Measurements from ENCODE around the gene ANKRD44. TPM values are rescaled to one million over a fixed set of nuclear protein-coding genes. Genes with fewer than 3 reads are reported as not detected.

ANKRD44 gene
- total RNA-seq, 2 experiments from 2014 or later, result 223 to 283 TPM

DNA sequence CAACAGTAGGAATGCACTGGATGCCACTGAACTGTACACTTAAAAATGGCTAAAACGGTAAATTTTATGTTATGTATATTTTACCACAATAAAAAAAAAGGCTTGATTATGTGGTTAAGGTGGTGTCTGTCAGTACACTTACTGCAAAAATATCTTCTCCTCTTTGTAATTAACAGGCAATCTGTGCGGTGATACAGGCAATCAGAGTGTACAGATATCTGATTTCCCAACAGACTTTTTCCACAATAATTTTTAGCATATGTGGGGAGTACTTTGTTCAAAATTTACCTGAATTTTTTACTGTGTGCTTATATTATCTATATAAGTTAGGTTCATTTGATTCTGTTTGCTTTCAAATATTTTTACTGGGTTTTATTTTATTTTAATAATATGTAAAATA lies 209.1 kb downstream of the ANKRD44 start:
- Mint-ChIP-seq H3K9me3 (no peaks in the 10 kb centered on the region), H3K4me1 (peaks cover 5% of the 10 kb centered on the region), H3K4me3 (no peak overlapping the region), H3K27ac (no peak overlapping the region), H3K27me3 (no peaks in the 10 kb centered on the region), H3K36me3 (ENCODE audit: low read depth) (peaks cover 61% of the 10 kb centered on the region)
- ChIA-PET POLR2A (no interaction called here), CTCF (no interaction called here)
- no peak for DNase-seq

DNA sequence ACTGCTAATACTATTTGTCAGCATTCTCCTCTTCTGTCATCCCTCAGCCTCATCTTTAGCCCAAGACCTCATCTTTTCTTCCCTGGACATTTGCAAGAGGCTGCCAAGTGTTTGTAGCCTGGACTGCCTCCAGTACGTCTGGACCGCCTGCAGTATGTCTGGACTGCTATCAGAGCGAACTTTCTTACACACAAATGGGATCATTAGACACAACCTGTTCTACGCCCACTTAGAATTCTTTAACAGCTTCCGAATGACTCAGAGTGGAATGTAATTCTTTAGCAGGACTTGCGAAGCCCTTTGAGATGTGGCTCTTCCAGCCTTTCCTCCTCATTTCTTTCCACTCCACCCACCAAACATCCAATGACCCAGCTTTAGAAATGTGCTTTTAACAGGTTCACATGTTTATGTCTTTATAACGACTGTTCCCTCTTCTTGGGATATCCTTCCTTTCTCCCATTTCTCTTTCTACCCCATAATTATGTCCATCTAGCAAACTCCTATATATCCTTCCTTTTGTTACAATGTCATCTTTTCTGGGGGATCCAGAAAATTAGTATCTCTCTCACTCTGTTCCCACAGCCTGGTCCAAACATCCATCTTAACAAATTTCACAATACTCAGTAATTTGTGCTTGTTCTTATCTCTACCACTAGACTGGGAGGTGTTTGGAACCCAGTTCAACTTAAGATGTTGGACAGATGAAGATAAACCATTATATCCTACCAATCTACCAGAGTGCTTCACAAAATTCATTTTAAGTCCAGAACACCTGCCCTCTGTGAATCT lies 212.8 kb downstream of the ANKRD44 start:
- POLR2A ChIA-PET, result interaction anchor here (0.6 kb wide), 1 partner anchor 160 kb away, joined by 3 read pairs; no protein-coding TSS in a partner anchor
- H3K4me1 Mint-ChIP-seq, result peaks cover 5% of the 10 kb centered on the region
- H3K27me3 Mint-ChIP-seq, result no peaks in the 10 kb centered on the region
- no peak for DNase-seq
- peaks cover 57% of the 10 kb centered on the region for H3K36me3 Mint-ChIP-seq (ENCODE audit: low read depth)
- no peak overlapping the region for H3K27ac Mint-ChIP-seq
- no peak overlapping the region for H3K4me3 Mint-ChIP-seq
- CTCF ChIA-PET, result interaction anchor here (0.8 to 1.0 kb wide), 4 partner anchors 11 to 82 kb away, joined by 3 to 5 read pairs (median 3); no protein-coding TSS in a partner anchor
- H3K9me3 Mint-ChIP-seq, result no peaks in the 10 kb centered on the region

DNA sequence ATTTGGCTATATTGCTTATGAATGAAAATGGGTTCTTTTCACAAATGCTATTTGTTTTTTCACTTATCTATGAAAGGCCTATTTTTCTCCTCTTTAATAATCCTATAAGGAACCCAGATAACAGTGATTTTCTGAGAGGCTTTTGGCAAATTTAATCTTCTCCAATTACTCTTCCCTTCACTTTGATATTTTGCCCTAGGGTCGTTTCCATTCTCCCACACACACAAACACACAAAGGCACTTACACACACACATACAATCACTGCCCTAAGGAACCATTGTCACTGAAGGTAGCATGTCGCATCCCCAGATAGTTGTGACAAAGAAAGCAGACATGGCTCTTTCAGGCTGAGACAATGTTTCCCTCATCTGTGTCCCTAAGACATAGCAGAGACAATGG lies 213.9 kb downstream of the ANKRD44 start:
- DNase-seq, result no peak
- Mint-ChIP-seq H3K9me3 (no peaks in the 10 kb centered on the region), H3K36me3 (ENCODE audit: low read depth) (peaks cover 59% of the 10 kb centered on the region), H3K4me1 (peaks cover 2% of the 10 kb centered on the region), H3K27me3 (no peaks in the 10 kb centered on the region), H3K4me3 (no peak overlapping the region), H3K27ac (no peak overlapping the region)
- ChIA-PET POLR2A (no interaction called here), CTCF (interaction anchor here (0.8 to 1.0 kb wide), 2 partner anchors 10 to 81 kb away, joined by 3 read pairs; no protein-coding TSS in a partner anchor)

DNA sequence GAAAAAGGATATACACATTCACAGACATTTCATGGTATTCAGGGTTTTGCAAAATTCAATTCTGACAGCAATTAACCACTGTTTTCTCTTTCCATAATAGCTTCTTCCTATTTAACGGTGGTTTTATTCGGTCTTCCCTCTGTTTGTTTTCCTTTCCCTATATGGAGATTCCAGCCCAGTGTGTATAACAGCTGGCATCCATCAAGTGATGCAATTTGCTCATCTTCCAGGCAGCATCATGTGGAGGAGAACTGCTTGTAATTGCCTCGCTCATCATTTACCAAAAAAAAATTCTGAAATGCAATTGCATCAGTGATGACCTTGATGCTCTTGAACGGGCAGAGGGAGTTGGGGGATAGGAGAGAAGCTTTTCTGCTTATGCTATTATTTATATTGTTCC lies 218.1 kb downstream of the ANKRD44 start:
- POLR2A ChIA-PET, result no interaction called here
- no peak overlapping the region for H3K27ac Mint-ChIP-seq
- no peak overlapping the region for H3K4me3 Mint-ChIP-seq
- H3K27me3 Mint-ChIP-seq, result no peaks in the 10 kb centered on the region
- CTCF ChIA-PET, result interaction anchor here (1.6 to 2.1 kb wide), 2 partner anchors 11 to 13 kb away, joined by 3 to 4 read pairs; no protein-coding TSS in a partner anchor
- H3K36me3 Mint-ChIP-seq (ENCODE audit: low read depth), result peaks cover 59% of the 10 kb centered on the region
- H3K4me1 Mint-ChIP-seq, result peaks cover 11% of the 10 kb centered on the region
- no peak for DNase-seq
- H3K9me3 Mint-ChIP-seq, result no peaks in the 10 kb centered on the region

DNA sequence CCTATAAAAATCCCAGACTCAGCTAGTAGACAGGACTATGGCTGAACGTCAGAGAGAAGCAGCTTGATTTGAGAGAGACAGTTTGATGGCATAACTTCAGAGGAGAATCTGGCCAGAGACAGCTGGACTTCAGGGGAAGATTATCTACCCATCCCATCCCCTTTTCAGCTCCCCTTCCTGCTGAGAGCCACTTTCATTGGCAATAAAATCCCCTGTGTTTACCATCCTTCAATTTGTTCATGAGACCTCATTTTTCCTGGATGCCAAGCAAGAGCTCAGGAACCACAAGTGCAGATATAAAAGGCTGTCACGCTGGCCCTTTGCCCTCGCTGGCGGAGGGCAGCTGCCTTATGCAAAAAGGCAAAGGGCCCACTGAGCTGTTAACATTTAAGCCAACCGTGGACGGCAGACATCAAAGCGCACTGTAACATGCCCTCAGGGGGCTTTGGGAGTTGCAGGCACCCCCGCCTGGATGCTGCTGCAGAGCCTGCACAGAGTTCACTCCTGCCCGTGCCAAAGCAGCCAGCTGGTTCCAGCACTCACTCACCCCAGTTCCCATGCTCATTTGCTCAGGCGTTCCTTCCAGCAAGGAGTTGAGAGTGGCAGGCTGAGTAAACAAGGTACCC lies 219.7 kb downstream of the ANKRD44 start:
- no peak overlapping the region for H3K4me3 Mint-ChIP-seq
- ChIA-PET POLR2A (no interaction called here), CTCF (interaction anchor here (0.8 to 2.1 kb wide), 5 partner anchors 9 to 217 kb away, joined by 3 to 4 read pairs (median 3); no protein-coding TSS in a partner anchor)
- H3K4me1 Mint-ChIP-seq, result peaks cover 11% of the 10 kb centered on the region
- no peaks in the 10 kb centered on the region for H3K27me3 Mint-ChIP-seq
- H3K9me3 Mint-ChIP-seq, result no peaks in the 10 kb centered on the region
- DNase-seq, result no peak
- H3K36me3 Mint-ChIP-seq (ENCODE audit: low read depth), result peaks cover 63% of the 10 kb centered on the region
- no peak overlapping the region for H3K27ac Mint-ChIP-seq

DNA sequence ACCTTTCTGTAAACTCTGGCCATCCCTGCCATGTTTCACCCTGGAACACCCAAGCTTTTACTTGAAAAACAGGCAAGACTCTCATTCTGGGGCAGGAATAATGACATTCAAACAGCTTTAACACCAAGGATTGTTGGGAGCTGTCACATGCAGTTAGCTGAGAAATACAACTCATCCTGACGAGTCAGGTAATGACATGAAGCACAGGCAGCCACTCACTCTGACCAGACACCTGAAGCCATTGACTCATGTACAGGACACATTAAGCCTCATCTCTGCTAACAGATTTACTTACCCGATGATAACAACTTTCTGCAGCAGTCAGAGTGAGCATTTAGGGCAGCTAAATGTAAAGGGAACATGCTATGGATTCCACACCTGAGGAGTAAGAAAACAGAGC lies 220.9 kb downstream of the ANKRD44 start:
- ChIA-PET POLR2A (no interaction called here), CTCF (interaction anchor here (0.7 kb wide), 1 partner anchor 238 kb away, joined by 3 read pairs; no protein-coding TSS in a partner anchor)
- no peaks in the 10 kb centered on the region for H3K27me3 Mint-ChIP-seq
- H3K4me1 Mint-ChIP-seq, result peaks cover 11% of the 10 kb centered on the region
- no peak overlapping the region for H3K27ac Mint-ChIP-seq
- peaks cover 66% of the 10 kb centered on the region for H3K36me3 Mint-ChIP-seq (ENCODE audit: low read depth)
- H3K9me3 Mint-ChIP-seq, result no peaks in the 10 kb centered on the region
- no peak overlapping the region for H3K4me3 Mint-ChIP-seq
- no peak for DNase-seq

DNA sequence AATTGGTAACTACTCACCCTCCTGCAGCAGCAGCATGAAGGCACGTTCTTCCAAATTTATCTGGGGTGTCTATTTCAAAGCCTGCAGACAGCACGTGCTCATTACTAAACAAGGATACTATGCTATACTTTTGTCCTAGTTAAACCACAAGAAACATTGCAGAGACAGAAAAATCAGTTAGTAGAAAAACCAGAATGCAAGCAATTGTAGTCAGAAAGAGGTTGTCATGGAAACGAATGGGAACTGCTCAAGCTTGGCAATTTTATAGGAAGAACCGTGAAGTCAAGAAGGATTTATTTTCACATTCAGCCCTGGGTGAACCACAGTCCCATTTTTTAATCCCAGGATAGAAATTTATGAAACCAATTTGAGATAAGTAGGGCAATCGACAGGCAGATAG lies 221.9 kb downstream of the ANKRD44 start:
- Mint-ChIP-seq H3K36me3 (ENCODE audit: low read depth) (peaks cover 73% of the 10 kb centered on the region), H3K9me3 (no peaks in the 10 kb centered on the region), H3K27ac (no peak overlapping the region), H3K27me3 (no peaks in the 10 kb centered on the region), H3K4me1 (peaks cover 11% of the 10 kb centered on the region), H3K4me3 (no peak overlapping the region)
- POLR2A ChIA-PET, result no interaction called here
- no peak for DNase-seq
- CTCF ChIA-PET, result no interaction called here

DNA sequence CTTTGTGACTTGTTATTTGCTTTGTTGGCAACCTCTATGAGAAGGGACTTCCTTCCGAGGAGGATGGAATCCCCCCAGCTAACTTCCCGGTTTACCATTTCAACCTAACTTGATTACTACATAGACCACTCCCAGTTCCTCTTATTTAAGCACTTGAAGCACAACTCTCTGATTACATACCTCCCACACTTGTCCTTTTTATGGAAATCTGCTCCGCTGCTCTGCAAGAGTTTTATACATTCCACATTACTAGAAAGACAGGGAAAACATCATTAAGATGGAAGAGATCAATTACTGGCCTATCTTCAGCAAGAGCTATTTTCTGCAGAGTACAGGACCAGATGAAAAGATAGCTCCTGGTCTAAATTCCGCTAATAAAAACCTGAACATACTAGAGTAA lies 224.1 kb downstream of the ANKRD44 start:
- no peak overlapping the region for H3K4me3 Mint-ChIP-seq
- POLR2A ChIA-PET, result interaction anchor here (0.5 kb wide), 1 partner anchor 233 kb away, joined by 4 read pairs; no protein-coding TSS in a partner anchor
- H3K36me3 Mint-ChIP-seq (ENCODE audit: low read depth), result peaks cover 79% of the 10 kb centered on the region
- no peak for DNase-seq
- peaks cover 9% of the 10 kb centered on the region for H3K4me1 Mint-ChIP-seq
- no peaks in the 10 kb centered on the region for H3K9me3 Mint-ChIP-seq
- no peak overlapping the region for H3K27ac Mint-ChIP-seq
- H3K27me3 Mint-ChIP-seq, result no peaks in the 10 kb centered on the region
- CTCF ChIA-PET, result interaction anchor here (0.6 to 1.6 kb wide), 2 partner anchors 18 to 299 kb away, joined by 3 to 4 read pairs; no protein-coding TSS in a partner anchor

DNA sequence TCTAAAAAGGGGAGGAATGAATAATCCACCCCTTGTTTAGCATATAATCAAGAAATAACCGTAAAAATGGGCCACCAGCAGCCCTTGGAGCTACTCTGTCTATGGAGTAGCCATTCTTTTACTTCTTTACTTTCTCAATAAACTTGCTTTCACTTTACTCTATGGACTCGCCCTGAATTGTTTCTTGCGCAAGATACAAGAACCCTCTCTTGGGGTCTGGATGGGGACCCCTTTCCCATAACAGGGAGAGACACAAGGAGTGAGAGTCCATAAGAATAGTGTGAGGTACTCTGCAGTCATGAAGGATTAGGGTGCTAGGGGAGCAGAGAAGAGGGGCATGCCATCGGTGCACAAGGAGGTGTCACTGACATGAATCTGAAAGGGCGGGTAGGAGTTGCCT lies 224.9 kb downstream of the ANKRD44 start:
- Mint-ChIP-seq H3K27ac (no peak overlapping the region), H3K4me3 (no peak overlapping the region), H3K27me3 (no peaks in the 10 kb centered on the region), H3K4me1 (peaks cover 7% of the 10 kb centered on the region), H3K36me3 (ENCODE audit: low read depth) (peaks cover 82% of the 10 kb centered on the region), H3K9me3 (no peaks in the 10 kb centered on the region)
- ChIA-PET CTCF (interaction anchor here (0.6 to 0.9 kb wide), 2 partner anchors 11 to 17 kb away, joined by 3 to 4 read pairs; no protein-coding TSS in a partner anchor), POLR2A (no interaction called here)
- DNase-seq, result no peak

DNA sequence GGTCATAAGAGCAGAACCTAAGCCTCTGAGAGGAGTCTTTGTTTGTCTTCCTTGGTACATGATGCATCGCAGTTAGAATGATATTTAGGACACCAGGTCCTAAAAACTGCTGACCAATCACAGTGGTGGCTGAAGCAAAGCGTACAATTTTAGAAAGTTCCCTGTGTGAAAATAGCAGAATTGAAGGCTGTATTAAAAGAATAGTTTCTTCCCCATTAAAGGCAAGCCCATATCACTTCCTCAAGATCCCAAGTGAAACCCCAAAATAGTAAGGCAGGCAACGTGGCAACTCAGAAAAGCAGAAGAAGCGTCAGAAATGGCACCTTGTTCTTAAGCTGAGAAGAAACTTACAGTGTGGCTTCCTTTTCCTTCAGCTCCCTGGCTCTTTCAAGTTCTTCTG lies 229.3 kb downstream of the ANKRD44 start:
- no peaks in the 10 kb centered on the region for H3K27me3 Mint-ChIP-seq
- H3K4me1 Mint-ChIP-seq, result peaks cover 4% of the 10 kb centered on the region
- no peak for DNase-seq
- peaks cover 87% of the 10 kb centered on the region for H3K36me3 Mint-ChIP-seq (ENCODE audit: low read depth)
- H3K4me3 Mint-ChIP-seq, result no peak overlapping the region
- no peak overlapping the region for H3K27ac Mint-ChIP-seq
- no peaks in the 10 kb centered on the region for H3K9me3 Mint-ChIP-seq
- ChIA-PET CTCF (interaction anchor here (1.0 kb wide), 1 partner anchor 10 kb away, joined by 3 read pairs; no protein-coding TSS in a partner anchor), POLR2A (no interaction called here)

DNA sequence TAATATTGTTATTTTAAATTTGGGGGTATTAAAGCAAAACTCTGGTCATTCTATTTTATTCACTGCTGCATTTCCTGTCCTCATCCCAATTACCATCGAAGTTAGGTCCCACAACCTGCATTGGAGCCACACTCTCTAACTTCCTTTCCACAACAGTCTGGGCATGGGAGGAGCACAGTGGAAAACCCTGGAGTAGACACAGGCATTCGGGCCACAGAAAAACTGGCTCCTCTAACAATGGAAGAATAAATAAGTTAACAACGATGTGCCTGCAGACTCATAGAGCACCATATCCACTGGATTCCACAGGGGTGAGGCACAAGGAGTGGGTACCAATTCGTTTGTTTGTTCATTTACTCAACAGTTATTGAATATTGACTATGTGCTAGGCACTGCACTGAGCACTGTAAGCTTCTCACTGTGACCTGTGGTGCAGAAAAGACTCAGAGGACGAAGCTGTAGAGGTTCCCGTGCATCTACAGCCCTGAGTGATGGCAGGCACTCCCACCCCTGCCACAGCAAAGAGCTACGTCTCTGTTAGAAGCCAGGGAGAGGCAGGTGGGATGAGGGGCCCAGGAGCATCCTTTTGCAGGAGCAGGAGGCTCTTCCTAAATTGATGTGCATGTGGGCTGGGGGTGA lies 229.9 kb downstream of the ANKRD44 start:
- CTCF ChIA-PET, result interaction anchor here (1.8 kb wide), 1 partner anchor 11 kb away, joined by 4 read pairs; no protein-coding TSS in a partner anchor
- POLR2A ChIA-PET, result no interaction called here
- no peaks in the 10 kb centered on the region for H3K27me3 Mint-ChIP-seq

DNA sequence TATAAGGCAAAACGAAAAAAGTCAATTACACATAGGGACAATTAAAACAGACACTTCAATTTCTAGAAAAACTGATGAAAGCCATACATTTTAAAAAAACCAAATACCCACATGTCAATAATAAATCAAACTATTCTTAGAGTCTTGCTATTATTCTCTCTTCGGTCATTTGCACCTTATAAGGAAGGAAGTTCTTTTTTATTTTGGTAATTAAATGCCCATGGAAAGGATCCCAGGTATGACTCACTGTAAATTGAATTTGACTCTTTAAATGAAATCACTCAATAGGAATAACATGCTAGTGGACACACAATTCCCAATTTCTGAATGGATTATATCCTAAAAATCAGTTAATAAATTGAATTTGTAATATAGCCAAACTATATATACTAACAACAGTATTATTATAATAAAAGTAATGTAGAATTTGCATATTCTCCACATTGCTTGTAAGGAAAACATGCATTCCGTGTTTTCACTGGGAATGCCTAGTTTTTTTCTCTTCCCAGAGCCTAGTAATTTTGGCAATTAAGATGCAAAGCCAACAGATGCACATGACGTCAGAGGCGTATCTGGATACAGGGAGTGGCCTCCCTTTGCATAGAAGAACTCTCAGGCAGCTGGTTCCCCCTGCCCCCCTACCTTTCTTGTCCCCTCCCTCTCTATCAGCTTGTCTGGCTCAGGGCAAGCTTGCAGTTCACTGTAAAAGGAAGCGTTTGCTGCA lies 230.6 kb downstream of the ANKRD44 start:
- Mint-ChIP-seq H3K9me3 (no peaks in the 10 kb centered on the region), H3K36me3 (ENCODE audit: low read depth) (peaks cover 83% of the 10 kb centered on the region), H3K4me1 (peaks cover 4% of the 10 kb centered on the region), H3K27me3 (no peaks in the 10 kb centered on the region), H3K4me3 (no peak overlapping the region), H3K27ac (no peak overlapping the region)
- ChIA-PET POLR2A (no interaction called here), CTCF (interaction anchor here (0.5 to 1.8 kb wide), 2 partner anchors 11 to 1346 kb away, joined by 3 to 4 read pairs; no protein-coding TSS in a partner anchor)
- DNase-seq, result no peak

More for the DNA sequence above, 229.9 kb downstream of the ANKRD44 start:
- Mint-ChIP-seq H3K27ac (peak overlapping the region; percentile 42), H3K4me3 (no peak overlapping the region), H3K9me3 (no peaks in the 10 kb centered on the region), H3K36me3 (ENCODE audit: low read depth) (peaks cover 87% of the 10 kb centered on the region), H3K4me1 (peaks cover 4% of the 10 kb centered on the region)
- no peak for DNase-seq

Data from activated CD4-positive, alpha-beta T cell treated with anti-CD3 and anti-CD28 coated beads, Interleukin-2, amount 10 ng/mL, durations not matched to agents 7 days and 5 days (primary cell).